Common myeloid progenitor, CD34-positive (primary cell): ENCODE results near the gene CBX8.

Experiments used
- CTCF ChIA-PET: fragments of 350-600 bp; sonication (Branson Sonifier 250); formaldehyde crosslinking; loops from one replicate; lab custom pipeline; 2021; ENCODE audit warnings: antibody characterized with exemption; lab: Charles Lee
- POLR2A ChIA-PET: fragments of 350-600 bp; sonication (Branson Sonifier 250); formaldehyde crosslinking; loops from one replicate; lab custom pipeline; 2021; ENCODE audit warnings: antibody characterized with exemption; lab: Charles Lee
- DNase-seq, 3 donors: peaks; one replicate each; pipeline versions ENCODE4 v3.0.0 to v3.0.0-alpha.2; 2013
- H3K27ac ChIP-seq, 2 experiments: 1 replicate in 1 of 2; 2 replicates in 1 of 2; pipeline ENCODE4 v1.7.0; 2013; ENCODE audit warnings: inconsistent platforms in 2 of 2, low read length in 2 of 2, mild to moderate bottlenecking in 2 of 2, low read depth in 1 of 2, moderate library complexity in 1 of 2; ENCODE audit not compliant: severe bottlenecking in 2 of 2, insufficient read depth in 1 of 2, poor library complexity in 1 of 2
- H3K27me3 ChIP-seq, 5 experiments: replicated peaks in 2 of 5; 1 replicate in 3 of 5; 2 replicates in 2 of 5; pipeline versions ENCODE4 v1.6.1 to v1.7.0; 2013; ENCODE audit warnings: low read length in 4 of 5, mild to moderate bottlenecking in 2 of 5, moderate library complexity in 2 of 5, inconsistent platforms in 1 of 5; ENCODE audit not compliant: insufficient read depth in 5 of 5, control insufficient read depth in 4 of 5
- H3K36me3 ChIP-seq, 4 experiments: 1 replicate in 2 of 4; 2 replicates in 2 of 4; pipeline versions ENCODE4 v1.6.1 to v1.7.0; 2013; ENCODE audit warnings: low read length in 3 of 4, control low read depth in 1 of 4, mild to moderate bottlenecking in 1 of 4; ENCODE audit not compliant: control insufficient read depth in 4 of 4, insufficient read depth in 4 of 4
- H3K4me1 ChIP-seq, 4 experiments: 1 replicate in 3 of 4; 2 replicates in 1 of 4; pipeline versions ENCODE4 v1.6.1 to v1.7.1; 2013; ENCODE audit warnings: low read length in 3 of 4, mild to moderate bottlenecking in 3 of 4, control low read depth in 1 of 4, inconsistent platforms in 1 of 4, moderate library complexity in 1 of 4; ENCODE audit not compliant: control insufficient read depth in 4 of 4, insufficient read depth in 4 of 4; ENCODE audit errors: control extremely low read depth in 1 of 4
- H3K4me3 ChIP-seq, 7 experiments: 1 replicate in 4 of 7; 2 replicates in 3 of 7; pipeline versions ENCODE4 v1.5.1 to v1.7.0; 2013; ENCODE audit warnings: mild to moderate bottlenecking in 7 of 7, low read length in 6 of 7, moderate library complexity in 6 of 7, inconsistent platforms in 2 of 7, low read depth in 2 of 7, control low read depth in 1 of 7; ENCODE audit not compliant: insufficient read depth in 4 of 7, control insufficient read depth in 1 of 7; ENCODE audit errors: extremely low read depth in 1 of 7
- H3K9me3 ChIP-seq, 5 experiments: 1 replicate in 4 of 5; 2 replicates in 1 of 5; pipeline versions ENCODE4 v1.6.1 to v1.7.1; 2013; ENCODE audit warnings: low read length in 4 of 5, mild to moderate bottlenecking in 2 of 5, inconsistent platforms in 1 of 5, low read depth in 1 of 5, moderate library complexity in 1 of 5; ENCODE audit not compliant: control insufficient read depth in 4 of 5, insufficient read depth in 2 of 5; ENCODE audit errors: control extremely low read depth in 1 of 5
- WGBS: methylation state at CpG from one replicate; pipeline ENCODE4 v1.1.5; 2013; ENCODE audit not compliant: insufficient coverage; 5-methylcytosine and 5-hydroxymethylcytosine counted together

Gene CBX8

GRCh38 chr17:79821331-79822095 lies 24.6 kb upstream of the CBX8 start:
- H3K27me3 ChIP-seq, result peaks cover 0 to 27% (median 16%) of the 10 kb centered on the region in 5 experiments

GRCh38 chr17:79820959-79821330 lies 24.1 kb upstream of the CBX8 start:
- ChIA-PET CTCF (interaction anchor here (1.2 to 2.0 kb wide), 4 partner anchors 8 to 16 kb away, joined by 3 to 6 read pairs (median 5); no protein-coding TSS in a partner anchor), POLR2A (no interaction called here)
- no peak for DNase-seq
- H3K36me3 ChIP-seq, result no peaks in the 10 kb centered on the region
- no peak overlapping the region for H3K27ac ChIP-seq
- 91% methylated on average over 3 of the region's 4 CpGs for WGBS
- peaks cover 0 to 33% (median 21%) of the 10 kb centered on the region in 5 experiments for H3K27me3 ChIP-seq
- H3K4me1 ChIP-seq, result peaks cover 0 to 15% (median 3%) of the 10 kb centered on the region in 4 experiments
- no peaks in the 10 kb centered on the region for H3K9me3 ChIP-seq
- no peak overlapping the region for H3K4me3 ChIP-seq

More at GRCh38 chr17:79821331-79822095, 24.6 kb upstream of the CBX8 start:
- ChIA-PET CTCF (interaction anchor here (0.9 to 2.0 kb wide), 5 partner anchors 9 to 79 kb away, joined by 3 to 6 read pairs (median 5); no protein-coding TSS in a partner anchor), POLR2A (interaction anchor here (1.2 kb wide), 1 partner anchor 18 kb away, joined by 6 read pairs; the partner anchor contains the start of gene CBX4)
- H3K27ac ChIP-seq, result no peak overlapping the region
- no peak for DNase-seq
- 97% methylated on average over 10 of the region's 12 CpGs for WGBS
- H3K4me1 ChIP-seq, result peaks cover 2 to 21% (median 8%) of the 10 kb centered on the region in 4 experiments
- H3K36me3 ChIP-seq, result no peaks in the 10 kb centered on the region
- H3K9me3 ChIP-seq, result no peaks in the 10 kb centered on the region
- H3K4me3 ChIP-seq, result no peak overlapping the region

GRCh38 chr17:79819534-79820276 lies 22.8 kb upstream of the CBX8 start:
- ChIA-PET CTCF (interaction anchor here (1.2 to 2.8 kb wide), 4 partner anchors 8 to 151 kb away, joined by 3 to 13 read pairs (median 6); no protein-coding TSS in a partner anchor), POLR2A (interaction anchor here (0.6 kb wide), 1 partner anchor 20 kb away, joined by 3 read pairs; no protein-coding TSS in a partner anchor)
- H3K27me3 ChIP-seq, result peaks cover 0 to 45% (median 23%) of the 10 kb centered on the region in 5 experiments
- H3K4me3 ChIP-seq, result no peak overlapping the region
- H3K27ac ChIP-seq, result no peak overlapping the region
- WGBS, result 96% methylated on average over 13 of the region's 13 CpGs
- H3K4me1 ChIP-seq, result peaks cover 0 to 12% (median 11%) of the 10 kb centered on the region in 4 experiments
- DNase-seq, result no peak
- H3K36me3 ChIP-seq, result no peaks in the 10 kb centered on the region
- H3K9me3 ChIP-seq, result no peaks in the 10 kb centered on the region

GRCh38 chr17:79819085-79819484 lies 22.2 kb upstream of the CBX8 start:
- Histone ChIP-seq H3K27ac (no peak overlapping the region), H3K4me3 (no peak overlapping the region), H3K9me3 (no peaks in the 10 kb centered on the region), H3K4me1 (peaks cover 0 to 18% (median 16%) of the 10 kb centered on the region in 4 experiments), H3K36me3 (no peaks in the 10 kb centered on the region), H3K27me3 (peaks cover 0 to 51% (median 28%) of the 10 kb centered on the region in 5 experiments)
- ChIA-PET CTCF (interaction anchor here (0.8 to 2.8 kb wide), 7 partner anchors 7 to 152 kb away, joined by 3 to 13 read pairs (median 5); no protein-coding TSS in a partner anchor), POLR2A (no interaction called here)
- no peak for DNase-seq
- 91% methylated on average over 4 of the region's 5 CpGs for WGBS

GRCh38 chr17:79818026-79818758 lies 21.3 kb upstream of the CBX8 start:
- H3K4me3 ChIP-seq, result no peak overlapping the region
- ChIA-PET POLR2A (no interaction called here), CTCF (interaction anchor here (0.6 to 2.8 kb wide), 11 partner anchors 8 to 172 kb away, joined by 3 to 13 read pairs (median 4); no protein-coding TSS in a partner anchor)

GRCh38 chr17:79815836-79816461 lies 19.1 kb upstream of the CBX8 start:
- CTCF ChIA-PET, result interaction anchor here (1.4 kb wide), 1 partner anchor 12 kb away, joined by 5 read pairs; no protein-coding TSS in a partner anchor

More at GRCh38 chr17:79818026-79818758, 21.3 kb upstream of the CBX8 start:
- no peak overlapping the region for H3K27ac ChIP-seq
- no peaks in the 10 kb centered on the region for H3K9me3 ChIP-seq
- peaks cover 0 to 56% (median 28%) of the 10 kb centered on the region in 5 experiments for H3K27me3 ChIP-seq
- 94% methylated on average over 8 of the region's 12 CpGs for WGBS
- peaks cover 0 to 24% (median 22%) of the 10 kb centered on the region in 4 experiments for H3K4me1 ChIP-seq
- H3K36me3 ChIP-seq, result no peaks in the 10 kb centered on the region
- DNase-seq, result no peak

More at GRCh38 chr17:79815836-79816461, 19.1 kb upstream of the CBX8 start:
- POLR2A ChIA-PET, result interaction anchor here (1.4 kb wide), 1 partner anchor 23 kb away, joined by 4 read pairs; the partner anchor contains the start of gene CBX4
- no peak for DNase-seq
- Histone ChIP-seq H3K36me3 (no peaks in the 10 kb centered on the region), H3K4me3 (peak overlapping the region in 1 of 7 experiments; percentile 26), H3K27me3 (peaks cover 0 to 77% (median 34%) of the 10 kb centered on the region in 5 experiments), H3K4me1 (peaks cover 0 to 45% (median 42%) of the 10 kb centered on the region in 4 experiments), H3K9me3 (no peaks in the 10 kb centered on the region), H3K27ac (no peak overlapping the region)
- 29% methylated on average over 40 of the region's 41 CpGs for WGBS
